H1 (cell line): ENCODE results near the gene FABP6.

Experiments
- CHD1 ChIP-seq: IDR thresholded peaks from 2 replicates; pipeline ENCODE4 v1.6.1; 2012; ENCODE audit warnings: low read depth, low read length, improper control_type of control experiment
- CTCF ChIP-seq, 3 experiments: IDR thresholded peaks; 1 replicate in 2 of 3; 2 replicates in 1 of 3; pipeline versions ENCODE4 v1.5.1 to v1.6.1; 2011; ENCODE audit warnings: low read length in 3 of 3, mild to moderate bottlenecking in 3 of 3, inconsistent platforms in 2 of 3, low read depth in 1 of 3, moderate library complexity in 1 of 3; ENCODE audit not compliant: insufficient read depth in 1 of 3; ENCODE audit errors: control extremely low read depth in 1 of 3
- EZH2 ChIP-seq: fragments of 200-600 bp; sonication (generic); IDR thresholded peaks from 2 replicates; pipeline ENCODE4 v1.7.1; 2012; ENCODE audit warnings: low read depth, mild to moderate bottlenecking, moderate library complexity, low read length, inconsistent platforms; ENCODE audit not compliant: severe bottlenecking
- GTF2F1 ChIP-seq: IDR thresholded peaks from 2 replicates; pipeline ENCODE4 v1.6.1; 2012; ENCODE audit warnings: low read depth, low read length, improper control_type of control experiment, borderline replicate concordance
- MAFK ChIP-seq: IDR thresholded peaks from 2 replicates; pipeline ENCODE4 v1.6.1; 2012; ENCODE audit warnings: low read depth, mild to moderate bottlenecking, improper control_type of control experiment, low read length
- POLR2A ChIP-seq, 2 experiments: IDR thresholded peaks; 1 replicate in 1 of 2; 2 replicates in 1 of 2; pipeline ENCODE4 v1.6.1; 2011; ENCODE audit warnings: low read depth in 2 of 2, low read length in 2 of 2, mild to moderate bottlenecking in 2 of 2; ENCODE audit errors: control extremely low read depth in 1 of 2
- SP1 ChIP-seq: IDR thresholded peaks from 2 replicates; pipeline ENCODE4 v1.6.1; 2011; ENCODE audit warnings: low read depth, low read length

DNA sequence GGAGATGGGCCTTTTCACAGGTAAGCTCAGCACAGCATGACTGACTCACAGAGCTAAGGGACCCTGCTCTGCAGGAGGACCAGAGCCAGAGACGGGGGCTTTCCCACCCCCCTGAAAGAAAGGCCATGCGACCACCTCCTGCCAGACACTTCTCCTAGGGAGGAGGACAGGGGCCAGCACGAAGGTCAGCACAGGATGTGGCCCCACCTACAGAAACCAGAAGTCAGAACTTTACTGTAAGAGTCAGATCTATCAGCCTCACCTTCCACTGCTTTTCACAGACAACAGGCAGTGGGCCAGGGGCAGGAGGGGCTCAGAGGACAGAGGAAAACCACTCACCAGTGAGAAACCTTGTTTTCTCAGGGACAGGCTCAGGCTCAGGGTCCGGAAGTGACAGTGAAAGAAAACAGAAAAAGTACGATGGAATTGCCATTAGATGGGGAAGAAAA lies 45.2 kb downstream of the FABP6 start:
- no peak for TF ChIP-seq CTCF (IDR thresholded peaks at IDR 0.05; ENCODE audit: control extremely low read depth in 1 of 3, insufficient read depth in 1 of 3, low read depth in 1 of 3, low read length in 3 of 3)
- no peak for TF ChIP-seq EZH2
- TF ChIP-seq CHD1: no peak
- no peak for TF ChIP-seq POLR2A (IDR thresholded peaks at IDR 0.05; ENCODE audit: control extremely low read depth in 1 of 2, low read depth in 2 of 2, low read length in 2 of 2)
- no peak for TF ChIP-seq SP1
- no peak for TF ChIP-seq MAFK
- TF ChIP-seq GTF2F1: no peak
